ENCODE data around the gene TBC1D13.

- TF ChIP-seq CREB1 (CRISPR knock-in tag; IDR thresholded peaks at IDR 0.05; ENCODE audit: low read depth) (no peak), POLR2AphosphoS5 (IDR thresholded peaks at IDR 0.05; ENCODE audit: low read depth) (no peak), EZH2 (IDR thresholded peaks at IDR 0.05; ENCODE audit: low read depth, unreplicated experiment) (no peak), CTCF (conservative IDR thresholded peaks at IDR 0.05; ENCODE audit: low read depth in 2 of 2) (no peak), ZNF114 (CRISPR knock-in tag; IDR thresholded peaks at IDR 0.05) (no peak), EZH2phosphoT487 (IDR thresholded peaks at IDR 0.05; ENCODE audit: unreplicated experiment) (no peak), JUNB (IDR thresholded peaks at IDR 0.05; ENCODE audit: unreplicated experiment) (no peak), ZNF331 (CRISPR knock-in tag; IDR thresholded peaks at IDR 0.05; ENCODE audit: low read depth) (no peak), REST (IDR thresholded peaks at IDR 0.05; ENCODE audit: unreplicated experiment) (no peak), STAT1 (IDR thresholded peaks at IDR 0.05; ENCODE audit: unreplicated experiment) (no peak), ETS1 (IDR thresholded peaks at IDR 0.05) (no peak)
Observed at GRCh38 chr9:128824911-128825310, 37.9 kb downstream of the TBC1D13 start.
